HEK293T (cell line): ENCODE measurements around the gene HARBI1.

Experiments
- BHLHE40 ChIP-seq: fragments of 450-650 bp; IDR thresholded peaks from 2 replicates; pipeline ENCODE4 v1.6.1; 2016; ENCODE audit warnings: mild to moderate bottlenecking, moderate library complexity, borderline replicate concordance
- FOXA1 ChIP-seq: fragments of 450-650 bp; IDR thresholded peaks from 2 replicates; pipeline ENCODE4 v1.6.1; 2016; ENCODE audit warnings: mild to moderate bottlenecking
- FOXK2 ChIP-seq: fragments of 450-650 bp; IDR thresholded peaks from 2 replicates; pipeline ENCODE4 v1.6.1; 2016; ENCODE audit warnings: mild to moderate bottlenecking
- FOXM1 ChIP-seq: fragments of 450-650 bp; IDR thresholded peaks from 2 replicates; pipeline ENCODE4 v1.6.1; 2017; ENCODE audit warnings: mild to moderate bottlenecking, borderline replicate concordance
- HDGF ChIP-seq: fragments of 450-650 bp; IDR thresholded peaks from 2 replicates; pipeline ENCODE4 v1.6.1; 2017; ENCODE audit warnings: antibody characterized with exemption, borderline replicate concordance
- LEF1 ChIP-seq: fragments of 450-650 bp; IDR thresholded peaks from 2 replicates; pipeline ENCODE4 v1.6.1; 2017; ENCODE audit warnings: mild to moderate bottlenecking, borderline replicate concordance
- NFRKB ChIP-seq: fragments of 450-650 bp; IDR thresholded peaks from 2 replicates; pipeline ENCODE4 v1.6.1; 2016; ENCODE audit warnings: mild to moderate bottlenecking, moderate library complexity
- SP1 ChIP-seq: fragments of 450-650 bp; IDR thresholded peaks from 2 replicates; pipeline ENCODE4 v1.6.1; 2017
- SUZ12 ChIP-seq: fragments of 450-650 bp; IDR thresholded peaks from 2 replicates; pipeline ENCODE4 v1.6.1; 2016; ENCODE audit warnings: mild to moderate bottlenecking
- ZNF384 ChIP-seq: fragments of 450-650 bp; IDR thresholded peaks from 2 replicates; pipeline ENCODE4 v1.6.1; 2016

GRCh38 chr11:46617972-46618314, 916 bp upstream of the HARBI1 start:
- TF ChIP-seq HDGF (no peak), FOXM1 (no peak), BHLHE40 (no peak), NFRKB (no peak), LEF1 (no peak), FOXA1 (no peak), FOXK2 (no peak), SUZ12 (no peak), ZNF384 (no peak), SP1 (no peak)
